ENCODE measurements around the gene SHOC1. TPM values are rescaled to one million over a fixed set of nuclear protein-coding genes. Genes with fewer than 3 reads are reported as not detected.
"Not testable (repeated sequence)": the region's sequence is repeated elsewhere in the genome, so short reads cannot be mapped to it uniquely, and the experiment has no call there.

Gene SHOC1
- total and polyA plus RNA-seq, 2 of the 13 experiments (the other 11 are each of a cell fraction or from before 2014, with no cell fraction given), result not detected

DNA sequence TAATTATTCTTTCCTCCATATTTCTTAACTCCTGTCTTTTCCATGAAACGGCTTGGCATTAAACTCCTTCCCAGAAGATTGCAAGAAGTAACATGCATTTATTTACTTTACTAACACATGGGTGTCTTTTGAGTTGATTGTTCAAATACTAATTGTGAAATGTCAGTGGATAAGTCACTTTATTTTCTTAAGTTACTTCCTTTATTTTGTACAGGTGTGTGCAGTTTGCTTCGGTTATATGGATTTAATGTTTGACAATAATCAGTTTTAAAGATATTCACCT, 761 bp upstream of the SHOC1 start (continued):
- TF ChIP-seq, protein P1, sequence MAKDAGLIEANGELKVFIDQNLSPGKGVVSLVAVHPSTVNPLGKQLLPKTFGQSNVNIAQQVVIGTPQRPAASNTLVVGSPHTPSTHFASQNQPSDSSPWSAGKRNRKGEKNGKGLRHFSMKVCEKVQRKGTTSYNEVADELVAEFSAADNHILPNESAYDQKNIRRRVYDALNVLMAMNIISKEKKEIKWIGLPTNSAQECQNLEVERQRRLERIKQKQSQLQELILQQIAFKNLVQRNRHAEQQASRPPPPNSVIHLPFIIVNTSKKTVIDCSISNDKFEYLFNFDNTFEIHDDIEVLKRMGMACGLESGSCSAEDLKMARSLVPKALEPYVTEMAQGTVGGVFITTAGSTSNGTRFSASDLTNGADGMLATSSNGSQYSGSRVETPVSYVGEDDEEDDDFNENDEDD (CRISPR knock-in tag; IDR thresholded peaks at IDR 0.05; ENCODE audit: borderline replicate concordance), result no peak

DNA sequence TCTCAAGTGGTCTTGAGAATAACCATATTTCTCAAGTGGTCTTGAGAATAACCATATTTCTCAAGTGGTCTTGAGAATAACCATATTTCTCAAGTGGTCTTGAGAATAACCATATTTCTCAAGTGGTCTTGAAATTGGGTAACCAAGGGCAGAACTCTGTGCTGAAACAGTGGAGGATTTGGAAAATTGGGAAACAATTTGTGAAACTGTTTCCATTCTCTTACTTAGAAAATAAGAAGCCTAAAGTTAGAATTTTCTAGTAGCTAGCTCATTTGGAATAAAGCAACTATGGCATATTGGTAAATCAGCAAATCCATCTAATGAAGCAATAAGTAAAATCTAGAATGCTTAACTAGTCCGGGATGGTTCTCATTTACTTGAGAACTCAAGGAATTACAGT, 2.9 kb downstream of the SHOC1 start:
- intact Hi-C loops (cut with micrococcal nuclease; ENCODE audit: unreplicated experiment); DNase-seq (ENCODE audit: low spot score); H3K27ac ChIP-seq (ENCODE audit: extremely low read length, insufficient read depth, low read length); H3K4me1 ChIP-seq (ENCODE audit: insufficient read depth, low read length); H3K4me3 ChIP-seq (replicated peaks in 1 of 3; ENCODE audit: insufficient read depth in 1 of 3, low read depth in 2 of 3, low read length in 3 of 3); H3K79me2 ChIP-seq (ENCODE audit: insufficient read depth, low read length); H2AFZ ChIP-seq (ENCODE audit: low read length); H3K9me3 ChIP-seq (ENCODE audit: low read length); POLR2A ChIA-PET; H3K36me3 ChIP-seq (replicated peaks in 1 of 2; ENCODE audit: control insufficient read depth in 1 of 2, insufficient read depth in 2 of 2, low read length in 2 of 2); H3K4me2 ChIP-seq (ENCODE audit: low read depth, low read length); FAIRE-seq; ATAC-seq; CTCF ChIA-PET (ENCODE audit: low intra/inter-chr PET ratio, low total read pairs); BruUV-seq (replicated peaks); in situ Hi-C loops (cut with HindIII; ENCODE audit: extremely low pct_ligation_motif_present, low pct_unique_long_range_greater_than_20kb); H3K27me3 ChIP-seq (ENCODE audit: control insufficient read depth in 1 of 2, insufficient read depth in 2 of 2, low read length in 2 of 2); H4K20me1 ChIP-seq (ENCODE audit: insufficient read depth, low read length); H3K9ac ChIP-seq (ENCODE audit: insufficient read depth, low read depth, low read length): not testable (repeated sequence)
- 48% methylated on average over 1 of the region's 1 CpG for WGBS (ENCODE audit: low lambda C conversion rate)

DNA sequence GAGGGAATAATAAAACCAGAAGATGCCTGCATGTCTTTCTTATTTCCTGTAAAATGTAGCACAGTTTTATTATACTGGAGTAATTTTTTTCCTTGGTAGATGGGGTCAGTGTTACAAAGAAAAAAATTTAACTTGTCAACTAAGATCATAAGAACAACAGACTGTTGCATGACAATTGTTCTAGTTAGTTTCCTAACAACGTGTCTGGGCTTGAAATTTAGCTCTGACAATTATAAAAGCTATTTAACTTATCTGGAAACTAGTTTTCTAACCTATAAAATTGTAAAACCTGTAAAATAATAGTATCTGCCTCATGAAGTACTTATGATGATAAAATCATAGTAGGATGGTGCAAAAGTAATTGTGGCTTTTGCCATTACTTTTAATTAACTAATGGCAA, 4.9 kb downstream of the SHOC1 start:
- ATAC-seq (no peak), DNase-seq (ENCODE audit: low spot score) (no peak), FAIRE-seq (no peak)
- POLR2A ChIA-PET, result no interaction called here
- CTCF ChIA-PET (ENCODE audit: low intra/inter-chr PET ratio, low total read pairs), result no interaction called here
- Histone ChIP-seq H3K9me3 (ENCODE audit: low read length) (no peaks in the 10 kb centered on the region), H3K4me1 (ENCODE audit: insufficient read depth, low read length) (no peaks in the 10 kb centered on the region), H4K20me1 (ENCODE audit: insufficient read depth, low read length) (no peaks in the 10 kb centered on the region), H3K4me2 (ENCODE audit: low read depth, low read length) (no peak overlapping the region), H3K27me3 (ENCODE audit: control insufficient read depth in 1 of 2, insufficient read depth in 2 of 2, low read length in 2 of 2) (no peaks in the 10 kb centered on the region), H3K9ac (ENCODE audit: insufficient read depth, low read depth, low read length) (no peak overlapping the region), H3K79me2 (ENCODE audit: insufficient read depth, low read length) (no peaks in the 10 kb centered on the region), H3K4me3 (replicated peaks in 1 of 3; ENCODE audit: insufficient read depth in 1 of 3, low read depth in 2 of 3, low read length in 3 of 3) (no peak overlapping the region), H2AFZ (ENCODE audit: low read length) (no peak overlapping the region), H3K36me3 (replicated peaks in 1 of 2; ENCODE audit: control insufficient read depth in 1 of 2, insufficient read depth in 2 of 2, low read length in 2 of 2) (no peaks in the 10 kb centered on the region), H3K27ac (ENCODE audit: extremely low read length, insufficient read depth, low read length) (no peak overlapping the region)
- WGBS (ENCODE audit: low lambda C conversion rate), result 0% methylated on average over 1 of the region's 1 CpG
- BruUV-seq (replicated peaks), result no TSS peak
- intact Hi-C loops (cut with micrococcal nuclease; ENCODE audit: unreplicated experiment), result no loop called here
- in situ Hi-C loops (cut with HindIII; ENCODE audit: extremely low pct_ligation_motif_present, low pct_unique_long_range_greater_than_20kb), result no loop called here
- TF ChIP-seq NFIC (IDR thresholded peaks at IDR 0.05; ENCODE audit: low read length) (no peak), ZFP62 (CRISPR knock-in tag; IDR thresholded peaks at IDR 0.05) (no peak), CBX1 (IDR thresholded peaks at IDR 0.05; ENCODE audit: low read depth) (no peak), ZBTB3 (CRISPR knock-in tag; IDR thresholded peaks at IDR 0.05; ENCODE audit: borderline replicate concordance, low read depth) (no peak), ZNF552 (CRISPR knock-in tag; IDR thresholded peaks at IDR 0.05; ENCODE audit: borderline replicate concordance) (no peak)
- TF ChIP-seq, protein P2, sequence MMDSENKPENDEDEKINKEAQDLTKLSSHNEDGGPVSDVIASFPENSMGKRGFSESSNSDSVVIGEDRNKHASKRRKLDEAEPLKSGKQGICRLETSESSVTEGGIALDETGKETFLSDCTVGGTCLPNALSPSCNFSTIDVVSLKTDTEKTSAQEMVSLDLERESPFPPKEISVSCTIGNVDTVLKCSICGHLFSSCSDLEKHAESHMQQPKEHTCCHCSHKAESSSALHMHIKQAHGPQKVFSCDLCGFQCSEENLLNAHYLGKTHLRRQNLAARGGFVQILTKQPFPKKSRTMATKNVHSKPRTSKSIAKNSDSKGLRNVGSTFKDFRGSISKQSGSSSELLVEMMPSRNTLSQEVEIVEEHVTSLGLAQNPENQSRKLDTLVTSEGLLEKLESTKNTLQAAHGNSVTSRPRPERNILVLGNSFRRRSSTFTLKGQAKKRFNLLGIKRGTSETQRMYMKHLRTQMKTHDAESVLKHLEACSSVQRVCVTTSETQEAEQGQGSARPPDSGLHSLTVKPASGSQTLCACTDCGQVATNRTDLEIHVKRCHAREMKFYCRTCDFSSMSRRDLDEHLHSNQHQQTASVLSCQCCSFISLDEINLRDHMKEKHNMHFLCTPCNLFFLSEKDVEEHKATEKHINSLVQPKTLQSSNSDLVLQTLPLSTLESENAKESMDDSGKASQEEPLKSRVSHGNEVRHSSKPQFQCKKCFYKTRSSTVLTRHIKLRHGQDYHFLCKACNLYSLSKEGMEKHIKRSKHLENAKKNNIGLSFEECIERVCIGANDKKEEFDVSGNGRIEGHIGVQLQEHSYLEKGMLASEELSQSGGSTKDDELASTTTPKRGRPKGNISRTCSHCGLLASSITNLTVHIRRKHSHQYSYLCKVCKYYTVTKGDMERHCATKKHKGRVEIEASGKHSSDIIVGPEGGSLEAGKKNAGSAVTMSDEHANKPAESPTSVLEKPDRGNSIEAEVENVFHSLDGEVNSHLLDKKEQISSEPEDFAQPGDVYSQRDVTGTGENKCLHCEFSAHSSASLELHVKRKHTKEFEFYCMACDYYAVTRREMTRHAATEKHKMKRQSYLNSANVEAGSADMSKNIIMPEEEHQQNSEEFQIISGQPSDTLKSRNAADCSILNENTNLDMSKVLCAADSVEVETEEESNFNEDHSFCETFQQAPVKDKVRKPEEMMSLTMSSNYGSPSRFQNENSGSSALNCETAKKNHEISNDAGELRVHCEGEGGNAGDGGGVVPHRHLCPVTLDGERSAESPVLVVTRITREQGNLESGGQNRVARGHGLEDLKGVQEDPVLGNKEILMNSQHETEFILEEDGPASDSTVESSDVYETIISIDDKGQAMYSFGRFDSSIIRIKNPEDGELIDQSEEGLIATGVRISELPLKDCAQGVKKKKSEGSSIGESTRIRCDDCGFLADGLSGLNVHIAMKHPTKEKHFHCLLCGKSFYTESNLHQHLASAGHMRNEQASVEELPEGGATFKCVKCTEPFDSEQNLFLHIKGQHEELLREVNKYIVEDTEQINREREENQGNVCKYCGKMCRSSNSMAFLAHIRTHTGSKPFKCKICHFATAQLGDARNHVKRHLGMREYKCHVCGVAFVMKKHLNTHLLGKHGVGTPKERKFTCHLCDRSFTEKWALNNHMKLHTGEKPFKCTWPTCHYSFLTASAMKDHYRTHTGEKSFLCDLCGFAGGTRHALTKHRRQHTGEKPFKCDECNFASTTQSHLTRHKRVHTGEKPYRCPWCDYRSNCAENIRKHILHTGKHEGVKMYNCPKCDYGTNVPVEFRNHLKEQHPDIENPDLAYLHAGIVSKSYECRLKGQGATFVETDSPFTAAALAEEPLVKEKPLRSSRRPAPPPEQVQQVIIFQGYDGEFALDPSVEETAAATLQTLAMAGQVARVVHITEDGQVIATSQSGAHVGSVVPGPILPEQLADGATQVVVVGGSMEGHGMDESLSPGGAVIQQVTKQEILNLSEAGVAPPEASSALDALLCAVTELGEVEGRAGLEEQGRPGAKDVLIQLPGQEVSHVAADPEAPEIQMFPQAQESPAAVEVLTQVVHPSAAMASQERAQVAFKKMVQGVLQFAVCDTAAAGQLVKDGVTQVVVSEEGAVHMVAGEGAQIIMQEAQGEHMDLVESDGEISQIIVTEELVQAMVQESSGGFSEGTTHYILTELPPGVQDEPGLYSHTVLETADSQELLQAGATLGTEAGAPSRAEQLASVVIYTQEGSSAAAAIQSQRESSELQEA (CRISPR knock-in tag; IDR thresholded peaks at IDR 0.05; ENCODE audit: not compliant biosample characterization), result no peak

Data from HepG2 (cell line).